Activated CD4-positive, alpha-beta T cell treated with anti-CD3 and anti-CD28 coated beads for 48 hours (primary cell): ENCODE data around the gene NUDT4.
A peak's percentile ranks its signal among the peaks of the same experiment; 100 is the strongest.

Experiments used
- DNase-seq: peaks from one replicate; pipeline ENCODE4 v3.0.0-alpha.2; 2020

The NUDT4 gene

GRCh38 chr12:93377252-93378195 is at the start of gene NUDT4:
NUDT4 (plus strand) TSS chr12:93377925; CDS start chr12:93378323, 398 bp downstream.
- DNase-seq: peak; percentile 97

GRCh38 chr12:93333054-93333453 is 44.7 kb upstream of the NUDT4 start:
- no peak for DNase-seq

GRCh38 chr12:93333828-93334227 is 43.9 kb upstream of the NUDT4 start:
- no peak for DNase-seq

- DNase-seq: no peak
Measured at GRCh38 chr12:93335603-93336162, 42.0 kb upstream of the NUDT4 start.

- no peak for DNase-seq
Measured at GRCh38 chr12:93336291-93336741, 41.4 kb upstream of the NUDT4 start.

- DNase-seq: no peak
Measured at GRCh38 chr12:93338598-93338997, 39.1 kb upstream of the NUDT4 start.

GRCh38 chr12:93339695-93340094 is 38.0 kb upstream of the NUDT4 start:
- no peak for DNase-seq

GRCh38 chr12:93341409-93342049 is 36.2 kb upstream of the NUDT4 start:
- DNase-seq: no peak

- DNase-seq: no peak
Measured at GRCh38 chr12:93347054-93347785, 30.5 kb upstream of the NUDT4 start.

GRCh38 chr12:93348575-93349435 is 28.9 kb upstream of the NUDT4 start:
- no peak for DNase-seq

- no peak for DNase-seq
Measured at GRCh38 chr12:93351726-93352125, 26.0 kb upstream of the NUDT4 start.

- no peak for DNase-seq
Measured at GRCh38 chr12:93352321-93352720, 25.4 kb upstream of the NUDT4 start.

GRCh38 chr12:93356214-93356613 is 21.5 kb upstream of the NUDT4 start:
- no peak for DNase-seq

GRCh38 chr12:93358058-93358457 is 19.7 kb upstream of the NUDT4 start:
- DNase-seq: no peak

- no peak for DNase-seq
Measured at GRCh38 chr12:93358821-93359220, 18.9 kb upstream of the NUDT4 start.

- no peak for DNase-seq
Measured at GRCh38 chr12:93360688-93361087, 17.0 kb upstream of the NUDT4 start.

- no peak for DNase-seq
Measured at GRCh38 chr12:93361151-93361919, 16.4 kb upstream of the NUDT4 start.

GRCh38 chr12:93363841-93364297 is 13.9 kb upstream of the NUDT4 start:
- DNase-seq: no peak

GRCh38 chr12:93365616-93366405 is 11.9 kb upstream of the NUDT4 start:
- no peak for DNase-seq

- DNase-seq: no peak
Measured at GRCh38 chr12:93366422-93366821, 11.3 kb upstream of the NUDT4 start.
